IMR-90 (cell line): ENCODE measurements around the gene THBS4. TPM values are rescaled to one million over a fixed set of nuclear protein-coding genes. Genes with fewer than 3 reads are reported as not detected.

Experiments used
- ATAC-seq: fragments of 200-7000 bp; cut with Tn5 transposase; 2 replicates; pipeline ENCODE4 v1.9.1; 2020; ENCODE audit warnings: low read depth, mild to moderate bottlenecking, moderate library complexity
- BruUV-seq: library from RNA; stranded (reverse); fragments of 400-500 nt; replicated peaks from 2 replicates; lab custom pipeline; 2021; lab: Mats Ljungman, UMichigan
- CTCF ChIA-PET: fragments of 300-600 bp; formaldehyde crosslinking; extraction: SDS; loops from one replicate; lab custom pipeline; 2021; ENCODE audit warnings: antibody characterized with exemption; lab: Yijun Ruan, JAX
- POLR2A ChIA-PET: fragments of 300-600 bp; sonication (Branson Sonifier 250); formaldehyde crosslinking; loops from one replicate; lab custom pipeline; 2022; ENCODE audit warnings: antibody characterized with exemption; ENCODE audit not compliant: unreplicated experiment; lab: Charles Lee
- DNase-seq: peaks from one replicate; pipeline ENCODE4 v3.0.0; 2013
- H2AFZ ChIP-seq: replicated peaks from 2 replicates; pipeline ENCODE3; 2013; ENCODE audit warnings: low read length, mild to moderate bottlenecking; ENCODE audit not compliant: poor library complexity
- H2AK5ac ChIP-seq: 2 replicates; pipeline ENCODE4 v1.6.1; 2013; ENCODE audit warnings: low read depth, low read length, inconsistent platforms
- H2AK9ac ChIP-seq: replicated peaks from 2 replicates; pipeline ENCODE3; 2013; ENCODE audit warnings: mild to moderate bottlenecking, low read depth, low read length, moderate library complexity; ENCODE audit not compliant: poor library complexity
- H2BK120ac ChIP-seq: 2 replicates; pipeline ENCODE4 v1.6.1; 2013; ENCODE audit warnings: low read depth, low read length, inconsistent platforms
- H2BK15ac ChIP-seq: 3 replicates; pipeline ENCODE4 v1.6.1; 2013; ENCODE audit warnings: low read depth, low read length, inconsistent platforms
- H2BK20ac ChIP-seq: 2 replicates; pipeline ENCODE4 v1.6.1; 2013; ENCODE audit warnings: low read depth, mild to moderate bottlenecking, inconsistent platforms, low read length, moderate library complexity
- H2BK5ac ChIP-seq: 2 replicates; pipeline ENCODE4 v1.6.1; 2013; ENCODE audit warnings: mild to moderate bottlenecking, low read depth, low read length, inconsistent platforms; ENCODE audit not compliant: poor library complexity, severe bottlenecking
- H3K14ac ChIP-seq: replicated peaks from 2 replicates; pipeline ENCODE4 v1.6.1; 2013; ENCODE audit warnings: low read depth, low read length, inconsistent platforms
- H3K18ac ChIP-seq: 2 replicates; pipeline ENCODE4 v1.6.1; 2013; ENCODE audit warnings: low read depth, low read length, control low read depth
- H3K23ac ChIP-seq: 2 replicates; pipeline ENCODE4 v1.6.1; 2013; ENCODE audit warnings: low read depth, low read length, inconsistent platforms
- H3K27ac ChIP-seq: 2 replicates; pipeline ENCODE4 v1.5.1; 2013; ENCODE audit warnings: mild to moderate bottlenecking, control low read depth, low read length; ENCODE audit not compliant: insufficient read depth
- H3K27me3 ChIP-seq: 2 replicates; pipeline ENCODE4 v1.6.1; 2013; ENCODE audit warnings: low read length; ENCODE audit not compliant: control insufficient read depth, insufficient read depth
- H3K36me3 ChIP-seq: 2 replicates; pipeline ENCODE4 v1.6.1; 2013; ENCODE audit warnings: low read length, mixed read lengths; ENCODE audit not compliant: control insufficient read depth, insufficient read depth
- H3K4ac ChIP-seq: 2 replicates; pipeline ENCODE4 v1.6.1; 2013; ENCODE audit warnings: low read depth, low read length, inconsistent platforms
- H3K4me1 ChIP-seq: 2 replicates; pipeline ENCODE4 v1.6.1; 2013; ENCODE audit warnings: low read length, mixed read lengths; ENCODE audit not compliant: control insufficient read depth, insufficient read depth
- H3K4me2 ChIP-seq: 2 replicates; pipeline ENCODE4 v1.6.1; 2013; ENCODE audit warnings: low read depth, mild to moderate bottlenecking, control low read depth, low read length, moderate library complexity
- H3K4me3 ChIP-seq: 2 replicates; pipeline ENCODE4 v1.5.1; 2013; ENCODE audit warnings: low read depth, mild to moderate bottlenecking, control low read depth, low read length, moderate library complexity; ENCODE audit not compliant: insufficient read depth
- H3K56ac ChIP-seq: 2 replicates; pipeline ENCODE4 v1.6.1; 2013; ENCODE audit warnings: low read length, inconsistent platforms; ENCODE audit not compliant: insufficient read depth; ENCODE audit errors: extremely low read depth
- H3K79me1 ChIP-seq, 2 experiments: 2 replicates each; pipeline ENCODE4 v1.6.1; 2013; ENCODE audit warnings: low read length in 2 of 2, inconsistent platforms in 1 of 2, low read depth in 1 of 2
- H3K9ac ChIP-seq: 2 replicates; pipeline ENCODE4 v1.6.1; 2013; ENCODE audit warnings: low read depth, low read length, control low read depth
- H3K9me1 ChIP-seq: 2 replicates; pipeline ENCODE4 v1.6.1; 2013; ENCODE audit warnings: low read length, inconsistent platforms; ENCODE audit not compliant: insufficient read depth
- H3K9me3 ChIP-seq: 2 replicates; pipeline ENCODE4 v1.6.1; 2013; ENCODE audit warnings: low read length; ENCODE audit not compliant: control insufficient read depth, insufficient read depth
- H4K20me1 ChIP-seq: 2 replicates; pipeline ENCODE4 v1.6.1; 2013; ENCODE audit warnings: low read length, inconsistent platforms; ENCODE audit not compliant: insufficient read depth
- H4K5ac ChIP-seq: 2 replicates; pipeline ENCODE4 v1.6.1; 2013; ENCODE audit warnings: mild to moderate bottlenecking, low read depth, low read length, control low read depth
- H4K8ac ChIP-seq, 2 experiments: 2 replicates each; pipeline ENCODE4 v1.6.1; 2013; ENCODE audit warnings: low read depth in 2 of 2, low read length in 2 of 2, control low read depth in 1 of 2, inconsistent platforms in 1 of 2
- H4K91ac ChIP-seq: 2 replicates; pipeline ENCODE4 v1.6.1; 2013; ENCODE audit warnings: low read depth, low read length, inconsistent platforms; ENCODE audit not compliant: insufficient read depth
- BHLHE40 ChIP-seq: fragments of 150-350 bp; IDR thresholded peaks from 2 replicates; pipeline ENCODE4 v1.6.1; 2016; ENCODE audit warnings: mild to moderate bottlenecking, low read depth, low read length
- CEBPB ChIP-seq: IDR thresholded peaks from 2 replicates; pipeline ENCODE4 v1.6.1; 2012; ENCODE audit warnings: low read depth, low read length, improper control_type of control experiment
- CHD1 ChIP-seq: IDR thresholded peaks from 2 replicates; pipeline ENCODE4 v1.6.1; 2012; ENCODE audit warnings: low read depth, low read length, improper control_type of control experiment
- FOS ChIP-seq: fragments of 150-350 bp; IDR thresholded peaks from 2 replicates; pipeline ENCODE4 v1.6.1; 2016; ENCODE audit warnings: low read depth, low read length
- MAFK ChIP-seq: IDR thresholded peaks from 2 replicates; pipeline ENCODE4 v1.6.1; 2012; ENCODE audit warnings: low read depth, low read length, improper control_type of control experiment
- MAZ ChIP-seq: IDR thresholded peaks from 2 replicates; pipeline ENCODE4 v1.6.1; 2012; ENCODE audit warnings: low read depth, mild to moderate bottlenecking, low read length, improper control_type of control experiment, moderate library complexity, borderline replicate concordance
- MXI1 ChIP-seq: IDR thresholded peaks from 2 replicates; pipeline ENCODE4 v1.6.1; 2012; ENCODE audit warnings: low read depth, mild to moderate bottlenecking, low read length, moderate library complexity, borderline replicate concordance
- NFE2L2 ChIP-seq: fragments of 150-350 bp; IDR thresholded peaks from 2 replicates; pipeline ENCODE4 v1.6.1; 2016; ENCODE audit warnings: low read depth, mild to moderate bottlenecking, low read length
- POLR2A ChIP-seq: IDR thresholded peaks from 2 replicates; pipeline ENCODE4 v1.6.1; 2012; ENCODE audit warnings: mild to moderate bottlenecking, low read depth, low read length
- RCOR1 ChIP-seq: IDR thresholded peaks from 2 replicates; pipeline ENCODE4 v1.6.1; 2012; ENCODE audit warnings: mild to moderate bottlenecking, low read length, improper control_type of control experiment; ENCODE audit not compliant: insufficient replicate concordance
- RFX5 ChIP-seq: IDR thresholded peaks from 2 replicates; pipeline ENCODE4 v1.8.0; 2012; ENCODE audit warnings: low read depth, mild to moderate bottlenecking, low read length, moderate library complexity
- SMC3 ChIP-seq: fragments of 150-350 bp; IDR thresholded peaks from 2 replicates; pipeline ENCODE4 v1.6.1; 2016; ENCODE audit warnings: low read depth, mild to moderate bottlenecking, antibody characterized with exemption, low read length, moderate library complexity
- WGBS, 2 experiments: methylation state at CpG; one replicate each; pipeline versions ENCODE4 v1.1.5 to v1.1.7; 2013; ENCODE audit warnings: missing lambda C conversion rate in 2 of 2; ENCODE audit not compliant: insufficient read length in 1 of 2; ENCODE audit errors: extremely low coverage in 2 of 2; 5-methylcytosine and 5-hydroxymethylcytosine counted together
- dilution Hi-C: fragments of 300-500 bp; cut with HindIII; formaldehyde crosslinking; loops from one replicate; pipeline ENCODE4 v1.14.3; 2018; ENCODE audit warnings: low sequenced_read_pairs; ENCODE audit not compliant: unreplicated experiment
- in situ Hi-C: fragments of 300-500 bp; cut with MboI; formaldehyde crosslinking; loops from 3 replicates; pipeline ENCODE4 v1.14.3; 2019; ENCODE audit warnings: low sequenced_read_pairs, inconsistent platforms, mixed read lengths
- intact Hi-C: fragments of 100-400 bp; cut with micrococcal nuclease; formaldehyde crosslinking; loops from 2 replicates; pipeline ENCODE4 v1.10.0; 2022
- polyA plus RNA-seq, 3 experiments: library from polyadenylated mRNA; depleted of rRNA; stranded (reverse); fragments of >200 nt; gene quantifications; 2 replicates each; pipeline ENCODE4 v1.2.3, GENCODE V29; 2012; ENCODE audit warnings: low replicate concordance in 1 of 3
- total RNA-seq: library from RNA; depleted of rRNA; stranded (reverse); fragments of >200 nt; gene quantifications from 2 replicates; pipeline ENCODE4 v1.2.3, GENCODE V29; 2012
- TF ChIP-seq, protein P1 (sequence below): conservative IDR thresholded peaks from 2 replicates; pipeline ENCODE4 v1.5.1; 2012; ENCODE audit warnings: mild to moderate bottlenecking, low read depth, low read length, improper control_type of control experiment
- TF ChIP-seq, protein P2 (sequence below): fragments of 150-350 bp; IDR thresholded peaks from 2 replicates; pipeline ENCODE4 v1.6.1; 2016; ENCODE audit warnings: low read depth, mild to moderate bottlenecking, low read length, moderate library complexity, borderline replicate concordance

THBS4 gene
- total and polyA plus RNA-seq, 2 of the 4 experiments (the other 2 are of a cell fraction): 0.90 to 0.92 TPM

DNA sequence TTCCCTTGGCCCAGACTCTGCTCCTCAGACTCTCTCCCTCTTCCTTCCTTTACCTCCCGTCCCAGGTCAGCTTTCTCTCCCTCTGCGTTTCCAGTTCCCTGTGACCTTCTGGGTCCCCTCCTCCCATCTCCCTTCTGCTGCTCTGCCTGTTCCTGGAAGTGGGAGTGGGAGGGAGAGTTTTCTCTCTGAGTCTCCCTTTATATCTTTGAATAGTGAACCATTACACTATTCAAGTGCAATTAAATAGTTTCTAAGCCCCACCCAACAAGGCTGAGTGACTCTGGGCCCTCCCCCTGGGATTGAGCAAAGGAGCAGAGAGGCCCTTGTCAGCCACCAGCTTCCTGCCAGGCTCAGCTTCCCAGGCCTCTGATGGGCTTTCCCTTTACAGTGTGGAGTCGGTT is 34.8 kb downstream of the THBS4 start:
- H4K91ac ChIP-seq: no peak overlapping the region
- no peaks in the 10 kb centered on the region for H3K9me1 ChIP-seq
- no peak overlapping the region for H4K5ac ChIP-seq
- TF ChIP-seq MXI1: no peak
- no peak for TF ChIP-seq SMC3
- TF ChIP-seq, protein P1, sequence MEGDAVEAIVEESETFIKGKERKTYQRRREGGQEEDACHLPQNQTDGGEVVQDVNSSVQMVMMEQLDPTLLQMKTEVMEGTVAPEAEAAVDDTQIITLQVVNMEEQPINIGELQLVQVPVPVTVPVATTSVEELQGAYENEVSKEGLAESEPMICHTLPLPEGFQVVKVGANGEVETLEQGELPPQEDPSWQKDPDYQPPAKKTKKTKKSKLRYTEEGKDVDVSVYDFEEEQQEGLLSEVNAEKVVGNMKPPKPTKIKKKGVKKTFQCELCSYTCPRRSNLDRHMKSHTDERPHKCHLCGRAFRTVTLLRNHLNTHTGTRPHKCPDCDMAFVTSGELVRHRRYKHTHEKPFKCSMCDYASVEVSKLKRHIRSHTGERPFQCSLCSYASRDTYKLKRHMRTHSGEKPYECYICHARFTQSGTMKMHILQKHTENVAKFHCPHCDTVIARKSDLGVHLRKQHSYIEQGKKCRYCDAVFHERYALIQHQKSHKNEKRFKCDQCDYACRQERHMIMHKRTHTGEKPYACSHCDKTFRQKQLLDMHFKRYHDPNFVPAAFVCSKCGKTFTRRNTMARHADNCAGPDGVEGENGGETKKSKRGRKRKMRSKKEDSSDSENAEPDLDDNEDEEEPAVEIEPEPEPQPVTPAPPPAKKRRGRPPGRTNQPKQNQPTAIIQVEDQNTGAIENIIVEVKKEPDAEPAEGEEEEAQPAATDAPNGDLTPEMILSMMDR: no peak
- no peak for TF ChIP-seq POLR2A
- TF ChIP-seq FOS: no peak
- no peak for TF ChIP-seq NFE2L2
- no peak for TF ChIP-seq RFX5
- no peak for TF ChIP-seq BHLHE40
- no peak for TF ChIP-seq CEBPB
- no peak for TF ChIP-seq CHD1
- TF ChIP-seq MAFK: no peak
- TF ChIP-seq, protein P2, sequence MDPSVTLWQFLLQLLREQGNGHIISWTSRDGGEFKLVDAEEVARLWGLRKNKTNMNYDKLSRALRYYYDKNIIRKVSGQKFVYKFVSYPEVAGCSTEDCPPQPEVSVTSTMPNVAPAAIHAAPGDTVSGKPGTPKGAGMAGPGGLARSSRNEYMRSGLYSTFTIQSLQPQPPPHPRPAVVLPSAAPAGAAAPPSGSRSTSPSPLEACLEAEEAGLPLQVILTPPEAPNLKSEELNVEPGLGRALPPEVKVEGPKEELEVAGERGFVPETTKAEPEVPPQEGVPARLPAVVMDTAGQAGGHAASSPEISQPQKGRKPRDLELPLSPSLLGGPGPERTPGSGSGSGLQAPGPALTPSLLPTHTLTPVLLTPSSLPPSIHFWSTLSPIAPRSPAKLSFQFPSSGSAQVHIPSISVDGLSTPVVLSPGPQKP: no peak
- TF ChIP-seq MAZ: no peak
- TF ChIP-seq RCOR1: no peak
- no peaks in the 10 kb centered on the region for H4K20me1 ChIP-seq
- peak; percentile 53; the same call in 1 of the 2 replicates for ATAC-seq
- H2AK5ac ChIP-seq: no peak overlapping the region
- dilution Hi-C loops (no loop called here), intact Hi-C loops (no loop called here), in situ Hi-C loops (no loop called here)
- DNase-seq: no peak
- H3K14ac ChIP-seq: no peak overlapping the region
- H2BK5ac ChIP-seq: no peak overlapping the region
- no peak overlapping the region for H2AFZ ChIP-seq
- no peak overlapping the region for H2BK120ac ChIP-seq
- H3K79me1 ChIP-seq: no peaks in the 10 kb centered on the region
- CTCF ChIA-PET: no interaction called here
- no peak overlapping the region for H2BK15ac ChIP-seq
- H3K27ac ChIP-seq: no peak overlapping the region
- H3K18ac ChIP-seq: no peak overlapping the region
- peaks cover 2% of the 10 kb centered on the region; the same call in 1 of the 2 replicates for H3K4me1 ChIP-seq
- no peak overlapping the region for H3K56ac ChIP-seq
- no peak overlapping the region for H2AK9ac ChIP-seq
- no peak overlapping the region for H3K4ac ChIP-seq
- H3K9ac ChIP-seq: no peak overlapping the region
- H4K8ac ChIP-seq: no peak overlapping the region
- no peak overlapping the region for H3K23ac ChIP-seq
- no peaks in the 10 kb centered on the region for H3K36me3 ChIP-seq
- no CpG with 5 or more reads among the region's 3 CpGs for WGBS, 2 experiments
- H3K4me2 ChIP-seq: no peak overlapping the region
- POLR2A ChIA-PET: interaction anchor here (0.6 kb wide), 1 partner anchor 11 kb away, joined by 3 read pairs; no protein-coding TSS in a partner anchor
- no peak overlapping the region for H2BK20ac ChIP-seq
- H3K4me3 ChIP-seq: no peak overlapping the region
- no peaks in the 10 kb centered on the region for H3K9me3 ChIP-seq
- H3K27me3 ChIP-seq: peaks cover 7% of the 10 kb centered on the region; the same call in 1 of the 2 replicates
- no TSS peak for BruUV-seq
